ENCODE results near the gene CPED1. TPM values are rescaled to one million over a fixed set of nuclear protein-coding genes. Genes with fewer than 3 reads are reported as not detected.

Gene CPED1
- total RNA-seq = 1.9 and 2.3 TPM in 2 replicates

DNA sequence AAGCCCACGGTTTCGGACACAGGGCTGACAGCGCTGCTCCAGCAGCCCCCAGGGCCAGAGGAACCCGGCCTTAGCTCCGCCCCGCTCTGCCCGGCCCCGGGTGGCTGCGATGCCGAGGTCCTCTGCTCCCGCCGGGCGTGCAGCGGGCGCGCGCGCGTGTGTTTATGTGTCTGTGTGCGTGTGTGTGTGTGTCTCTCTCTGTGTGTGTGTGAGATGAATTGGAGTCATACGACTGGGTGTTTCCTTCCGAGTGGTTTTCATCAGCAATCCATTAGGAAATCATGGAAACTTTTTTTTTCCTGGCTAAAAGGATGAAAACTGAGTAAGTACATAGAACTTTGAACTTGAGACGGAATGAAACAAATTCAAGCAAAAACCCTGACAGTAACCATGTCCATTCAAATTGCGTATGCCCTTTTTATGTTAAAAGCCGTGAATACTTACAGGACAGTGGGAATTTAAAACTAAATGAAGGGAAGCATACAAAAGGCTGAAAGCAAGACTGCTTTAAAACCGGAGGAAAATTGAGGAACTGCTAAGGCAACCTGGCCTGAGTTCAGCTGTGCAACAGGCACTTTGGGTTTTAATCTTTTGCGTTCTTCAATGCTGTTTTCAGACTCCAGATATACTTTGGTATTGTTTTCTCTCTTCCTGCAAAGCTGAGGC, at the start of gene CPED1:
CPED1 (plus strand) TSS at position 121 of the 666 bp plus-strand sequence. CDS start 911 bp downstream, outside the sequence.
- peak; percentile 65 for DNase-seq

DNA sequence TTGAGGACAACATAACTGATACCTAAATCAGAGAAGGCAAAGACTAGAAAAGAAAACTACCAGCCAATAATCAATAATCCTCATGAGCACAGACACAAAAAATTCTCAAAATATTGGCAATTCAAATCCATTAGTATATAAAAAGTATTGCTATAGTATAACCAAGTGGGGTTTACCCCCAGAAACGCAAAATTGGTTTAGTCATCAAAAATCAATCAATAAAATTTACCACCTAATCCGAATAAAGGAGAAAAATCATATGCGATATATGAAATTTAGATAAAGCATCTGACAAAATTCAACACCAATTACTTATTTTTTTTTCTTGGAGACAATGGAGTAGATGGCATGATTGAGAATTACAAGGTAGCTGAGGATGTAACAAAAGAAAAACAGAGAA, 49.2 kb upstream of the CPED1 start:
- DNase-seq = no peak

DNA sequence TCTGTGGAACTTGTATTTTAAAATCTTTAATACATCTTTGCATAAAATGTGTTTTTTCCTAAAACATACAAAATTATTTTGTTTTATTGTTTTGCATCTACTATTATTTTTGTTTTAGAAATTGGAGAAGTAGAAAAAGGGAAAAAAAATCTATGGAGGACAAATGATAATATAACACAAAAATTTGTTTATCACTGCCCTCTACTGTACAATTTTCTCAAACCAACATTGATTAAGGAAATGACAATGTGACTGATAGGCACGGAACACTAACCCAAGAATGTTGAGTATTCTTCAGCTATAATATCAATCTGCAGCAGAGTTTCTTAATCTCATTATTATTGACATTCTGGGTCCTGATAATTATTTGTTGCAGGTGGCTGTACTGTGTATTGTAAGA, 47.4 kb upstream of the CPED1 start:
- DNase-seq = peak; percentile 61

DNA sequence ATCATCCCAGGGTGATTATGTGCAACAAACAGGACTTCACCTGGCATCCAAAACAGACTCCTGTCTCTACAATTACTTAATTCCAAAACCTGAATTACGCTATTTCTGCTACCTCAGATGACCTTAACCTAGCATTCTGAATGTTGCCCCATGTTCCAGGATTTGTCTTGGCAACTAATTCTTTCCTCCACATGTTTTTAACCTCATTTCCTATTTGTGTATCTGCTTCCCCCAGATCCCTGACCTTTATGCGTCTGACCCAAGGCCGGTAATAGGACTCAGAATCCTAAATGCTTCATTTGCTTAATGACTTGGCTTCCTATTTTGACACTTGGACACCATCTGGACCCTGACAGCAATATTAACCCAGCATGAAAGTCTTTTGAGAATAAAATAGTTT, 46.7 kb upstream of the CPED1 start:
- DNase-seq = peak; percentile 95

DNA sequence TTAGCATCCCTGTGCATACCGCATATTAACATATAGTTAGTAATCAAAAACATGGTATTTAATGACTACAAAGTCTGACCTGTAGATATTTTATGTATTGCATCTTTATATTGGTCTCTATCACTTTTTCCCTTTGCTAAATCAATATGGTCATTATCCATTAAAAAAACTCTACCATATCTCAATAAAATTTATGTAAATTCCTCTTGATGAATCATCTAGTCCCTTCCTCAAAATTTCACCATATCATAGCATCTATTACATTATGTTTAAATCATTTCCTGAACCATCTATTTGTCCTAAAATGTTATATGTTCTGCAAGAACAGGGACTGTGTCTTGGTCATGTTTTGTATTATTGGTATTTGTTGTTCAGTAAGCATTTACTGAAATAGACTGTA, 45.6 kb upstream of the CPED1 start:
- no peak for DNase-seq

DNA sequence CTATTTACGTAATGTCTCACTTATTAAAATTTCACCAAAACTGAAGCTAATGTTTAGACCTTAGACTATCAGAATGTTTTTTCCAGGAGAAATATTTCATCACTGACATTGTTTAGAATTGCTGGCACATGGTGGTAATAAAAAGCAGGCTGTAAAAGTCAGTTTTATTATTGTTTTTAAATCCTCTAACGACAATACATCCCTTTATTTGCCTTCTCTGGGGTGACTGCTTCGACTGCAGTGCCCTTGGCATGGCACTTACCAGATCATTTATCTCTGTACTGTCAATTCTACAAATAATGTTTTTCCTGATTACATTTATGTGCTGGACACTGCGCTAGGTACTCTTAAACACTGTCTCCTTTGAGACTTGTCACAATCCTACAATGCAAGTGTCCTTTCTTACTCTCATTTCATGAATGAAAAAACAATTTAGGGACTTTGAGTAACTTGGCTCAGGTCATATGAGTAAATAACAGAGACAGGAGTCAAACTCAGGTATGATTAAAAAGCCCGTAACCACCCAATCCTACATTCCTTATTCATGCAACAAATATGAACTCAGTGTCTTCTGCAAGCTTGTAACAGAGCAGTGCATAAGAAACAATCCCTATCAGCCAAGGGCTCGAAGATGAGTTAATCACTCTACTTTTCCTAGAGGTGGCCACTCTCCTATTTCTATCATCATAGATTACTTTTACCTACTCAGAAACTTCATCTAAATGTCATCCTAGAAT, 43.5 kb upstream of the CPED1 start:
- DNase-seq = no peak

DNA sequence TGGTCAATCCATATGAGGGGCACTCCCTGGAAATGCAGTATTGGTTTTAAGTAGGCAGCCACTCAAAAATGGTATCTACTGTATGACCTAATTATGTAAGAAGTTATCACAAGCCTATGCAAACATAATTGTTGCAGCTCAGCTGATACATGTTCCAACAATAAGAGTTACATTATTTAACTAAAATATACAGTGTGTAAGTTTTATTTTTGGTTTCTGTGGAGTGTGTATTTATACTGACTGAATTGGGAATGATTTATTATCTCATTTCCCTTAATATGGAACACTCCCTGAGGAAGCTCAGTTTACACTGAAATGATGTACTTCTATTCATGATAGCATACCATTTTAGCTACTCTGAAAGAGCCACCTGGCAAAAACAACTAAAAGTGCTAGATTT, 40.5 kb upstream of the CPED1 start:
- no peak for DNase-seq

DNA sequence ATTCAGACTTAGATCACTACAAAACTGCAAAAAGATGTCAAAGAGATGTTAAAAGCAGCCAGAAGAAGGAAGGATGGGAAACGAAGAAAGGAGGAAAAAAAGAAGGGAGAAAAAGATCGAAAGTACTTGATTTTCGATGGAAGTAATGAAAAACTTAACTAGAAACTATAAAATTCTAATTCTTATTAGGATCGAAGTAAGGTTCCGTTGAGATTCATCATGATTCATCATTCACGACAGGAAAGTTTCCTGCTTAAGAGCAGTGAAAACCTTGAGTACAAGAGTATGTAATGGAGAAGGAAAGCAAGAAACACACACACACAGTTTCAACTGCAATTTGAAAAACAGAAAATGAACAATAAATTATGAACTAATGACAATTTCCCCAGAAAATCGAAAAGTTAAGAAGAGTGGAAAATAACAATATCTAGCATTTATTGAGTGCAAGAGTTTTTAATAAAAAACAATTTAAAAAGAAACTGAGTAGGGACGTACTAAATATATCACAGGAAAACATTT, 39.1 kb upstream of the CPED1 start:
- DNase-seq = peak; percentile 30

DNA sequence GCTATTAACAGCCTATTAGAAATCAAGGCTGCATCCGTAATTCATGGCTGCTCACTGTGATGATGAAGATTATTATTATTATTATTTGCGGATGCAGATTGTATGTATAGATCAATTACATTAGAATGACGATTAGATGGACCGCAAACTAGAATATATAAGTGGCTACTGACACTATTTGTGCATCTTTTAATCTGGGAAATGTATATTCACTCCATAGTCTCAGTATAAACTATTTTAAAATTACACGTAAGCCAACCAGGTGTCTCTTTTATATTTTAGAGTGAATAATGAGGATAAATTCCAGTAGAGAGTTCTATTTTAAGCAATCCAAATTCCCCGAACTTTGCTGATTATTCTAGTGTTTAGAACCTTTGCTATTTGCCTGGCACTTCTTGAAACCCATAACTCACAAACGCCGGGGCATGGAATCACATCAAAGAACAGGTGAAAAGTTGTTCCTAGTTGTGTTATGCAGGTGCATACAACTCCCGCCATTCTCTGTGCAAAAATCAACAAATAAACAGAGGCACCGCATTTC, 38.4 kb upstream of the CPED1 start:
- DNase-seq = no peak

DNA sequence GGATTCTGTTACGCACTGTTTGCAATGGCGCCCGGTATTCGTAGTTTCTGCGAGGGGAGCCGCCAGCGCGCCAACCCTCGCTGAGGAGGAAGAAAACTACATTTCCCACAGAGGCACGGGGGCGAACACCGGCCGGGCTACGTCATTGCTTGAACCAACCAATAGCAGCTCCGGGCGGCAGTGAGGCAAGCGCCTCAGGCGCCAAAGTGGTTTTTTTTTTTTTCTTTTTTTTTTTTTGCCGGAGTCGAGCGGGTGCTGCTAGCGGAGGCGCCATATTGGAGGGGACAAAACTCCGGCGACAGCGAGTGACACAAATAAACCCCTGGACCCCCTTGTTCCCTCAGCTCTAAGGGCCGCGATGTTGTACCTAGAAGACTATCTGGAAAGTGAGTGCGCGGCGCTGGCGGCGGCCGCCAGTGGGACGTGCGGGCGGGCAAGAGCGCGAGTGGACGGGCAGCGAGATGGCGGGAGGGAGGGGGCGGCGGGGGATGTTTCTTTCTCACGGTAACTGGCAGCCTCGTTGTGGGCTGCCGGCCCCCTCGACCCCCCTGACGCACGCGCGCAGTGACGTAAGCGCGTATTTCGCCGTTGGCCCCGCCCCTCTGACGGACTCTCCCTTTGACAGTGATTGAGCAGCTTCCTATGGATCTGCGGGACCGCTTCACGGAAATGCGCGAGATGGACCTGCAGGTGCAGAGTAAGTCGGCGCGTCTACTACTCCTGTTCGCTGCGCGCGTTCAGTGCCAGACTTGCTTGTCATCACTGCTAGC, 37.8 kb upstream of the CPED1 start, which contains the start of gene ING3:
ING3 (plus strand) TSS at position 239 of the 770 bp plus-strand sequence; CDS start at position 359, 120 bp downstream.
- peak; percentile 99 for DNase-seq

DNA sequence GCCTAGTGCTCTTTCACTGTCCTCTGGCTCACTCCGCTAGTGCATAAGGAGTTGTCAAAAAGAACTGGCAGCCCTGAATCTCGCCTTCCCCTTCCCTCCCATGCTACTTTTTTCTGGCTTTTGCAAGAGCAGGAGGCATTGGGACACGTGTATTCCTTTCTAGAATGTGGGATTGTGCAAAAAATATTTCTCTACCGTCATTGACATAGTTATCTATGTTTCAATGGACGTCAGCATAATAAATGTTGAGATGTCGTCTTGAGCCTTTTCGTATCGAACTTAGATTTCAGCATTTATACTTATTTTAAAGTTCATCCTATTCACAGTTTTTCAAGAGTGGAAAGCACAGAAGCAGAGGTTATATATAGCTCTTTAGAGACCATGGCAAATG, 37.2 kb upstream of the CPED1 start:
- DNase-seq = no peak

DNA sequence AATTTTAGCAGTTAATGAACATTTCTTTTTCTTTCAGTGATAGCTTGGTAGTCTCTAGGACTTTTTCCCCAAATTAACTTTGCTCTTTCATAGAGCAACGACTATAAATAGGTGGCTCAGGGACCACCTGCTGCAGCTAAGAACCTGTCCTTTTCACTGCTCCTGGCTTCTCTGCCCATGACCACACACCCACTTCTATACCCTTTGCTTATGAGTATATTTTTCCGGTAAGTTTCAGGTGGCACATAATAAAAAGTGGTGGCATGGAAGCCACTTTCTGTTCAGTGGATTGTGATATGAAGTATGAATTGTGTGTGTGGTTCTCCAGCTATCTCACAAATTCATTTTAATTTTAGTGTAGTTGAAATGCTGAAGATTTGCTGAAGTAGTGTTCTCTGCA, 36.7 kb upstream of the CPED1 start:
- no peak for DNase-seq

DNA sequence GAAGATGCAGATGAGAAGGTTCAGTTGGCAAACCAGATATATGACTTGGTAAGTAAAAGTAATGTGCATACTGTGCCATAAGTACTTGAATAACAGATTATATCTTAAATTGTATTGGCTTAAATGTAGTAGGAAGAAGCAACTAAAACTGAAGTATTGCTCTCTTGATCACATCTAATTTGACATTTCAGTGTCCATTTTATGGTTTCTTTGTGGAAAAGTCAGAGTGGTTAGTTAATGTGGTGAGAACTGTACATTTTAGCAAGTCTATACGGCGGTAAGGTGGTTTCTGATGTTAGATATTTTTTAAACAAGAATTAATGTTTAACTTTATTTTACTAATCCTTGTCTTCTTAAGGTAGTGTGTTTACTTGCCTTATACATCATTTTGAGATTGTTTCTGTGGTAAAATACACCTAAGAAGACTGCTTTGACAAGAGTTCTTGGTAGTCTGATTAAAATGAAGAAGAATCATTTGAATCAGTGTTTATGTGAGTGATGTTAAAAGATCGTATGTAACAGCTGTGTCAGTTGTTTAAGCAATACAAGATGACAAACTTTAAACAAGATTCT, 32.8 kb upstream of the CPED1 start:
- DNase-seq = no peak

DNA sequence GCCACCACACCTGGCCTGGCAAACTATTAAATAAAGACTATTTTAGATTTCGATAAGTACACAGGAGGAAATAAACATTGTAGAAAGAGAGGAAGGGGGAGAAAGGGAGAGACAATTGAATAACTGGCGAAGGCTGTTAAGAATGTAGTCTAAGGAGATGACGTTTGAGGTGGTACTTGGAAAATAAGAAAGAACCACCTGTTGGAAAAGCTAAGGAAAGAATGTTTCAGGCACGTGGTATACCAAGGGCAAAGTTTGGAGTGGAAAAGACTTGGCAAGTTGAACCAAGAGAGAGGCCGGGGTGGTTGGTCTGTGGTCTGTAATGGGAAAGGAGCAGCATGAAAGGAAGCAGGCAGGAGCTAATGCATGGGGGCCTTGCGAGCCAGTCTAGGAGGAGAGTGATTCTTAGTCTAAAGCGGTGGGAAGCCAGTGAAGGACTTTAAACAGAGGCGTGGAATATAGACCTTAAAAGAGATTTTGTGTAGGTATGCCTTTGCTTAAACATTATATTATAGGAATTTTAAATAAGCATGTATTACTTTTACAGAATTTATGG, 28.5 kb upstream of the CPED1 start:
- DNase-seq = no peak

DNA sequence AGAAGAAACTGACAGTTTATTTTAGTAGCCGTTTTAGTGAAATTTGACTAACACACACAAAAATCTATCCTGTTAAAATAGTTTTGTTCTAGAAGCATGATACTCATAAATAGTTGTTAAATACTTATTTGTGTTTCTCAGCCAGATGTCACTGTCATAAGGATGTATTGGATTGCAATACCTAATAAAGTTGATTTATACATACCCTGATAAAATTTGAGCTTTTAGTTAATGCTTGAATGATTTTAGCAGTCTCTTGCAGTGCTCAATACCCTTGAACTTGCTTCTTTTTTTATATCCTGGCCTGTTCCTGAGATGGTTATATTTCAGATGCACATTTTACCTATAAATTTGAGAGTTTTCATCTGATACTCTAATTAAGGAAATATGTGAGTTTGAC, 27.8 kb upstream of the CPED1 start:
- no peak for DNase-seq

DNA sequence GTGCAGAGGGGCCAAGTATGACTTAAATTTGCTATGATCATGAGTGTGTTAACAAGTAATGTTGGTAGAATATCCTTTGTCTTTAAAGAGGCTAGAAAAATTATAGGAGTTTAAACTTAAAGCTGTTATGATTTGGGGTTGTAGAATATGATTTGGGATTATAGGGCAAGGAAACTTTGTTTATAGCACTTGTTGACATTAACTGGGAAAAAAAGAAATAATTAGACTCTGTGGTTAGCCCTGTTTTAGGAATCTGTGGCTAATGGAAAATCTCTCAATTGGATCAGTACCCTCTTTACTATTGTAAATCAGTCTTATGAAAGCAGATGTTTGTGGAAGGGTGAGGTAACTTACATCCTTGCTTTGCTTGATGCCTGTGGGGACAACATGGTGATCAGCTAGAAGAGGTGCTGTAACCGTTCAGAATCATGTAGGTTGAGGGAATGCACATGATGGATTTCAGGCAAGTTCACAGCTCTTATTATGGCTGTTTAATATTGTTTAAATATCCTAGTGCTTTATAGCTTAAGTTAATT, 26.8 kb upstream of the CPED1 start:
- DNase-seq = no peak

DNA sequence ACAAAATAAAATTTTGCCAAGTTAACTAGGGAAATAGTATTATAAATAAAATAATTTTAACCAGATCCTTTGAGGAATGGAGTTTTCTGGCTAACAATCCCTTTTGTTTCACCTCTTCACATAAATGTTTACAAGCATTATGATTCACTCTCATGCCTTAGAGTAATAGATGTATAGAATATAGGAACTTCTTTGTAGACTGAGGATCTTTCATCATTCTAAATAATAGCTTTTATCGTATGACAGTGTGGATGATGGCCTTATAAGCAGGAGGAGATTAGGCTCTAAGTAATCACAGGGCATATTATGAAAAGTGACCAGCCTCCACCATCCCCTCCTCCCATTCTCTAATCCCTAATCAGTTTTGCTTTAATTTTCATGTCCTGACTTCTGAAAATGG, 24.4 kb upstream of the CPED1 start:
- no peak for DNase-seq

DNA sequence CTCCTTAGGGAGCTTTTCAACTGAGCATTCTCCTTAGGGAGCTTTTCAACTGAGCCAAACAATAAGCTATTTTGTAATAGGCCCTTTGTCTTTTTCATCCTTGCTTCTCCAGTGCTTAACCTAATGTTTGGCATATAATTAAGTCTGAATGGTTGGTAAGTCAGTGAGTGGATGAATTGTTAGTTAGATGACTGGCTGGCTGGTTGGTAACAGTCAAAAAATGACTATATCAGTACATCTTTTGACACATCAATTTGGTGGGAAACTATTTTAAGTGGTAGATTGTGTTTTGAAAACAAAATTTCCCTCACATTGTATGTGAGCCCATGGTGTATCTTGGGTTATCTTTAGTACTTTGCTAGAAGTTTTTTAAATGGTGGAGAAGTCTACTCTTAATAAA, 21.6 kb upstream of the CPED1 start:
- no peak for DNase-seq

DNA sequence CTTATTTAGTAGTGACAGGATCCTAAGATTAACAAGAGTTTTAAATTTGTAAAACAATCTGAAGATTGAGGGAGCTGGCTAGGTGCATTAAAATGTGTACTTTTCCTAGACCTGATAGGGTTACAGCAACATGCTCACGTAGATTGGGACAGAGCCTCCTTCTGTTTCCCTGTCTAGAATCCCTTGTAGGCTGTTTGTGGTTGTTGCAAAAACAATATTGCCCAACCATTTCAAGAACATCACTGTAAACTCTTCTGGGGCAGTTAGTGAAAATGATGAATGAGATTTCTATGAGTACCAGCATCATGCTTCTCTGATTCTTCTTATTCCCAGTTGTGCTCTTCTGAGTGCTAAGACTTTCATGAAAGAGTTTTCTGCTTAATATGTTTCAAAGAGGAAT, 14.7 kb upstream of the CPED1 start:
- DNase-seq = no peak

DNA sequence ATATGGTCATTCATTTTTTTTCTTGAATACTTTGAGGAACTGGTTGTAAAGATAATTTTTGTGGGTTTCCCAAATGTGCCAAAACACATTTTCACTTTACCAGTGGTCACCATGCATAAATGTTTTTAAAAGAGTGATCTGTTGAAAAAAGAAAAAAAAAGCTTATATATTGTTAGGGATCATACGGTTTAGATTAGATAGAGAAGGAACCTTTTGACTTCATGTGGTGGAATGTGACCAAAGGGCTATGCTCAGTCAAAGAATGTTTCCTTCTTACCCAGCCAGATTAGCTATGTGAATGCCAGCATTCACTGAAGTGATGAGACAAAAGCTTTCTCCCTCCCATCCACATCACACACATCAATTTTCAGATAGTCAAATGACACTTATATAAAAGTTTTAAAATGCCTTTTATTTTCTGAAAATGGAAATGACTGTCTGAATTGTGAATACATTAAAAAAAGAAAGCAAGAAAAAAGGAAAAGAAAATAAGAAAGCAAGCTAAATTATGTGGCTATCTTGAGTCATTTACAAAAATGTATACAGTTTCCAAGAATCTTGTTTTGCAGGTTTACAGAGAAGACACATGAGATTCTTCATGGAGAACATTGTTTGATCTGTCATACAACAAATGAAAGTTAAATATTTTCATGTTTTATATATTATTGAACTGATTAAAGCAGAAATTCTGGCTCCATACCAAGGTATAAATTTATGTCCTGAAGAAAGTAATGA, 8.6 kb upstream of the CPED1 start:
- DNase-seq = no peak

DNA sequence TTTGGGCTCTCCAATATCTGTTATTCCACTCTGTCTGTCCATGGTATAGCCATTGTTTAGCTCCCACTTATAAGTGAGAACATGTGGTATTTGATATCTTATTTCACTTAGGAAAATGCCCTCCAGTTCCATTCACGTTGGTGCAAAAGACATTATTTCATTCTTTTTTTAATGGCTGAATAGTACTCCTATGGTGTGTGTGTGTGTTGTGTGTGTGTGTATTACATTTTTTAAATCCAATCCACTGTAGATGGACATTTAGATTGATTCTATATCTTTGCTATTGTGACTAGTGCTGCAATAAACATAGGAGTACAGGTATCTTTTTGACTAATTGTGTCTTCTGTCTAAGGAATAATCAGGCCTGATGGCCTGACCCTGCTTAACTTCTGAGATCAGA, 7.4 kb upstream of the CPED1 start:
- DNase-seq = no peak
